OCI-LY1 (cell line): ENCODE results near the gene PSEN1.

Experiments used
- H2AFZ ChIP-seq: fragments of 200-600 bp; sonication (generic), shearing (Covaris generic); 2 replicates; pipeline ENCODE4 v1.6.0; 2014; ENCODE audit warnings: antibody characterized with exemption, mild to moderate bottlenecking, low read length
- H3F3A ChIP-seq: fragments of 200-600 bp; sonication (generic), shearing (Covaris generic); 2 replicates; pipeline ENCODE4 v1.6.0; 2014; ENCODE audit warnings: mild to moderate bottlenecking, antibody characterized with exemption, low read length, moderate library complexity; ENCODE audit not compliant: insufficient read depth
- H3K27ac ChIP-seq: fragments of 200-600 bp; sonication (generic); 2 replicates; pipeline ENCODE4 v1.5.1; 2014; ENCODE audit warnings: low read length, mixed run types, mild to moderate bottlenecking, low read depth; ENCODE audit not compliant: poor library complexity, severe bottlenecking
- H3K27me3 ChIP-seq: fragments of 200-600 bp; sonication (generic); 2 replicates; pipeline ENCODE4 v1.6.0; 2014; ENCODE audit warnings: antibody characterized with exemption, mild to moderate bottlenecking, low read length, moderate library complexity; ENCODE audit not compliant: insufficient read depth
- H3K36me3 ChIP-seq: fragments of 200-600 bp; sonication (generic); 2 replicates; pipeline ENCODE4 v1.6.1; 2014; ENCODE audit warnings: mild to moderate bottlenecking, antibody characterized with exemption, low read length, moderate library complexity, mixed read lengths; ENCODE audit not compliant: insufficient read depth
- H3K4me1 ChIP-seq: fragments of 200-600 bp; sonication (generic); 2 replicates; pipeline ENCODE4 v1.5.1; 2014; ENCODE audit warnings: mild to moderate bottlenecking, low read length, moderate library complexity; ENCODE audit not compliant: insufficient read depth, severe bottlenecking
- H3K4me2 ChIP-seq: fragments of 200-600 bp; sonication (generic), shearing (Covaris generic); 2 replicates; pipeline ENCODE4 v1.6.1; 2014; ENCODE audit warnings: low read length
- H3K4me3 ChIP-seq: fragments of 200-600 bp; sonication (generic); 2 replicates; pipeline ENCODE4 v1.5.1; 2014; ENCODE audit warnings: low read length, low read depth, mild to moderate bottlenecking, mixed read lengths; ENCODE audit not compliant: poor library complexity, severe bottlenecking
- H3K79me2 ChIP-seq: fragments of 200-600 bp; shearing (Covaris generic); 2 replicates; pipeline ENCODE4 v1.6.1; 2016; ENCODE audit warnings: mixed run types, low read length, mixed read lengths; ENCODE audit not compliant: insufficient read depth
- H3K9ac ChIP-seq: fragments of 200-600 bp; sonication (generic), shearing (Covaris generic); 2 replicates; pipeline ENCODE4 v1.6.1; 2014; ENCODE audit warnings: mild to moderate bottlenecking, low read length, mixed read lengths
- H3K9me2 ChIP-seq: fragments of 200-600 bp; sonication (generic), shearing (Covaris generic); 2 replicates; pipeline ENCODE4 v1.6.1; 2014; ENCODE audit warnings: low read depth, mild to moderate bottlenecking, low read length, mixed read lengths
- H3K9me3 ChIP-seq: fragments of 200-600 bp; shearing (Covaris generic); 2 replicates; pipeline ENCODE4 v1.6.1; 2014; ENCODE audit warnings: low read length, mixed read lengths
- H4K20me1 ChIP-seq: fragments of 200-600 bp; sonication (generic), shearing (Covaris generic); 2 replicates; pipeline ENCODE4 v1.6.0; 2016; ENCODE audit warnings: mild to moderate bottlenecking, low read length; ENCODE audit not compliant: insufficient read depth
- EZH2 ChIP-seq: fragments of 200-600 bp; sonication (generic), shearing (Covaris generic); IDR thresholded peaks from 2 replicates; pipeline ENCODE4 v1.8.0; 2017; ENCODE audit warnings: borderline replicate concordance, mixed run types, mild to moderate bottlenecking, antibody characterized with exemption, low read length, moderate library complexity, mixed read lengths
- TF ChIP-seq, protein P1 (sequence below): fragments of 200-600 bp; sonication (generic), shearing (Covaris generic); IDR thresholded peaks from 2 replicates; pipeline ENCODE4 v1.5.1; 2017; ENCODE audit warnings: mild to moderate bottlenecking, antibody characterized with exemption, low read length, moderate library complexity, mixed read lengths

The PSEN1 gene

GRCh38 chr14:73217411-73217810, 81.1 kb downstream of the PSEN1 start:
- no peaks in the 10 kb centered on the region for H3F3A ChIP-seq
- TF ChIP-seq EZH2 = no peak
- TF ChIP-seq, protein P1, sequence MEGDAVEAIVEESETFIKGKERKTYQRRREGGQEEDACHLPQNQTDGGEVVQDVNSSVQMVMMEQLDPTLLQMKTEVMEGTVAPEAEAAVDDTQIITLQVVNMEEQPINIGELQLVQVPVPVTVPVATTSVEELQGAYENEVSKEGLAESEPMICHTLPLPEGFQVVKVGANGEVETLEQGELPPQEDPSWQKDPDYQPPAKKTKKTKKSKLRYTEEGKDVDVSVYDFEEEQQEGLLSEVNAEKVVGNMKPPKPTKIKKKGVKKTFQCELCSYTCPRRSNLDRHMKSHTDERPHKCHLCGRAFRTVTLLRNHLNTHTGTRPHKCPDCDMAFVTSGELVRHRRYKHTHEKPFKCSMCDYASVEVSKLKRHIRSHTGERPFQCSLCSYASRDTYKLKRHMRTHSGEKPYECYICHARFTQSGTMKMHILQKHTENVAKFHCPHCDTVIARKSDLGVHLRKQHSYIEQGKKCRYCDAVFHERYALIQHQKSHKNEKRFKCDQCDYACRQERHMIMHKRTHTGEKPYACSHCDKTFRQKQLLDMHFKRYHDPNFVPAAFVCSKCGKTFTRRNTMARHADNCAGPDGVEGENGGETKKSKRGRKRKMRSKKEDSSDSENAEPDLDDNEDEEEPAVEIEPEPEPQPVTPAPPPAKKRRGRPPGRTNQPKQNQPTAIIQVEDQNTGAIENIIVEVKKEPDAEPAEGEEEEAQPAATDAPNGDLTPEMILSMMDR = no peak
- H3K27ac ChIP-seq = no peak overlapping the region
- H3K4me1 ChIP-seq = peaks cover 6% of the 10 kb centered on the region
- H4K20me1 ChIP-seq = no peaks in the 10 kb centered on the region
- H3K9ac ChIP-seq = no peak overlapping the region
- no peak overlapping the region for H3K4me2 ChIP-seq
- no peaks in the 10 kb centered on the region for H3K9me3 ChIP-seq
- no peaks in the 10 kb centered on the region for H3K27me3 ChIP-seq
- H3K4me3 ChIP-seq = no peak overlapping the region
- peaks cover 56% of the 10 kb centered on the region for H3K36me3 ChIP-seq
- H3K79me2 ChIP-seq = no peaks in the 10 kb centered on the region
- no peak overlapping the region for H2AFZ ChIP-seq
- H3K9me2 ChIP-seq = no peaks in the 10 kb centered on the region

GRCh38 chr14:73220061-73220460, 83.8 kb downstream of the PSEN1 start:
- no peaks in the 10 kb centered on the region for H3F3A ChIP-seq
- no peaks in the 10 kb centered on the region for H3K79me2 ChIP-seq
- TF ChIP-seq, protein P1 = no peak
- TF ChIP-seq EZH2 = no peak
- H3K9me2 ChIP-seq = no peaks in the 10 kb centered on the region
- H3K36me3 ChIP-seq = peaks cover 34% of the 10 kb centered on the region; the same call in 1 of the 2 replicates
- H3K27me3 ChIP-seq = no peaks in the 10 kb centered on the region
- no peaks in the 10 kb centered on the region for H4K20me1 ChIP-seq
- H3K4me3 ChIP-seq = no peak overlapping the region
- peaks cover 33% of the 10 kb centered on the region for H3K4me1 ChIP-seq
- H3K9me3 ChIP-seq = no peaks in the 10 kb centered on the region
- H3K4me2 ChIP-seq = no peak overlapping the region
- no peak overlapping the region for H2AFZ ChIP-seq
- H3K27ac ChIP-seq = no peak overlapping the region
- H3K9ac ChIP-seq = no peak overlapping the region

GRCh38 chr14:73220634-73221033, 84.3 kb downstream of the PSEN1 start:
- Histone ChIP-seq H3K27me3 (no peaks in the 10 kb centered on the region), H3K9me3 (no peaks in the 10 kb centered on the region), H3F3A (no peaks in the 10 kb centered on the region), H3K9ac (no peak overlapping the region), H3K27ac (no peak overlapping the region), H3K4me3 (no peak overlapping the region), H3K36me3 (peaks cover 34% of the 10 kb centered on the region; the same call in 1 of the 2 replicates), H4K20me1 (no peaks in the 10 kb centered on the region), H3K9me2 (no peaks in the 10 kb centered on the region), H3K4me1 (peaks cover 34% of the 10 kb centered on the region), H2AFZ (no peak overlapping the region), H3K79me2 (no peaks in the 10 kb centered on the region), H3K4me2 (no peak overlapping the region)
- TF ChIP-seq, protein P1 = no peak
- TF ChIP-seq EZH2 = no peak
